ENCODE results near the gene MRPL50.

The MRPL50 gene

DNA sequence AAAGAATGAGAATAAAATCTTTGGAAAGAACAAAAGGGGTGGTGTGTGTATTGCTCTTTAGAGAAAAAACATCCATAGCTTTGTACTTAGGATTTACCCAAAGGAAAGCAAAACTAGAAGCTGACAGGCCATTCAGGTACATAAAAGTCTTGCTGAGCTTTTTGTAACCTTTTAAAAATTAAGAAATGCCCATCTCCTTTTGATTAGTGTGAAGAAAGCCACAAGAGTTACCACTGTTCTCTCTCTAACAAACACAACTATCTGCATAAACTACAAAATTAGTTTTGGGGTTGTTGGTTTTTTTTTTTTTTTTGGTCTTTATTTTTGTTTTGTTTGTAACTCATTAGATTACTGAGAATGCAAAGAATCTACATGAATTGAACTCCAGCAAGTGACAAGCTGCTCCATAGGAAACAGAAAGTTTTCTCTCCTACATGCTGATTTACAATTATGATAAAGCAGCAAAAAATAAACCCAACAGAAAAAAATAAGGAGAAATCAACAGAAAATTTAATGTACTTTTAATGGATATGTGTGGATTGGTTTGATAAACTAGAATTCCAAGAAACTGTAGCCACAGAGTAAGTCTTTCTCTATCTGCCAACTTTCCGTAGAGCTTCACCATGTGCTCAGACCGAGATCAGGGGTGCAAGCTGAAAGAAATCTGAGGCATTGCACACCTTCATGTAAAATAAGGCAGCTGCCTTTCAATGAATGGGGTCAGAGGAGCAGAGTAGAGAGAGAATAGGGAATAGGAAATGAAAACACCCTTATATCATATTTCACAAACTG is 25.9 kb downstream of the MRPL50 start:
- no peak for DNase-seq

DNA sequence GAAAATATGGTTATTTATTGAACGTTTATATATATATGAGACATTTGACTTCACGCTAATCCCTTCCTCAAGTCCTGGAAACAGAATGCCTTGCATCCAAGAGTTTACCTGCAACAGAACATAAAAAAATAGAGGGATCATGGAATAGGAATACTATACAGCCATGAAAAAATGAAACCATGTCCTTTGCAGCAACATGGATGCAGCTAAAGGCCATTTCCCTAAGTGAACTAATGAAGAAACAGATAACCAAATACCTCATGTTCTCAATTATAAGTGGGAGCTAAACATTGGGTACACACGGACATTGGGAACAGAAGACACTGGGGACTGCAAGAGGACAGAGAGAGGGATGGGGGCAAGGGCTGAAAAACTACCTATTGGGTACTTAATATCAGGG is 26.6 kb downstream of the MRPL50 start:
- no peak for DNase-seq

DNA sequence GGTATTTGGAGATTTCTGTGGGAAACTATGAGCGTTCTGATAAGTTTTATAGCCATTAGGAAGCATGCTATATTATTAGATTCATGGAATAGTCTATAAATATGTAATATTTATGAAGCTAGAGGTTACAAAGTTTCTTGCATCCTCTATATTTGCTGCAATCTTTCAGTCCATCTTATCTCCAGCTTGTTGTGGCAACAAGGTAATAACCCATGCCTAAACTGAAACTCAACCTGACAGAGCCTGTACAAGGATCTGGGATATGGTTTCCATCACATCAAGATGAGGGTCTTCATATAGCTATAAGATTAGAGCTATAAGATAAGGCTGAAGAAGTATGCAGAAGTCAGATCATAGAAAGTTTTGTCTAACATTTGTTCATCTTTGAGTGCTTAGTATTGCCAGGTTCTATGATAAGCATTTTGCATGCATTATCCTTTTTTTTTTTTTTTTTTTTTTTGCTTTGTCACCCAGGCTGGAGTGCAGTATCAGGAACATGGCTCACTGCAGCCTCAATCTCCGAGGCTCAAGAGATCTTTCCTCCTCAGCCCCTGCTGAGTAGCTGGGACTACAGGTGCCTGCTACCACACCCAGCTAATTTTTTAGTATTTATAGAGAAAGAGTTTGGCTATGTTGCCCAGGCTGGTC is 28.4 kb downstream of the MRPL50 start:
- no peak for DNase-seq

DNA sequence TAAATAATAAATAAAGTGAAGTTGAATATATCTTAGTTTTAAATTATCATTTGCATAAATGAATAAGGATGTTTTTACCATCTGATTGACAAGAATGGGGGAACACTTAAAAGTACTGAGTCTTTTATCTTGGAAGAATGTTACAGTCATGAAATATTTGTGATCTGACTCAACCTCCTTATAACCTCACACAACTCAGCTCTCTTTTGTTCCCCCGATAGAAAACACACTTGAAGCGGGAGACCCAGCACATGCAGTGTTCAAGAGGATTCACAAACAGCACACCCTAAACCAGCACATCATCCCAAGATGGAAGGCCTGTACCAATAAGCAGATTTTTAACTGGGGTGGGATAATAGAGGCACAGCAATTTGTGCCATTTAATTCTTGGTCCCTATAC is 29.1 kb downstream of the MRPL50 start:
- DNase-seq, result no peak

DNA sequence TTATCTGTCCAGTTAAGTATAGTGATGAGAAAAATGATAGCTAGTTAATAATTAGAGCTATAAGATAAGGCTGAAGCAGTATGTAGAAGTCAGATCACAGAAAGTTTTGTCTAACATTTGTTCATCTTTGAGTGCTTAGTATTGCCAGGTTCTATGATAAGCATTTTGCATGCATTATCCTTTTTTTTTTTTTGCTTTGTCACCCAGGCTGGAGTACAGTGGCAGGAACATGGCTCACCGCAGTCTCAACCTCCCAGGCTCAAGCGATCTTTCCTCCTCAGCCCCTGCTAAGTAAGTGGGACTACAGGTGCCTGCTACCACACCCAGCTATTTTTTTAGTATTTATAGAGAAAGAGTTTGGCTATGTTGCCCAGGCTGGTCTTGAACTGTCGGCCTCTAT is 31.1 kb downstream of the MRPL50 start:
- no peak for DNase-seq

DNA sequence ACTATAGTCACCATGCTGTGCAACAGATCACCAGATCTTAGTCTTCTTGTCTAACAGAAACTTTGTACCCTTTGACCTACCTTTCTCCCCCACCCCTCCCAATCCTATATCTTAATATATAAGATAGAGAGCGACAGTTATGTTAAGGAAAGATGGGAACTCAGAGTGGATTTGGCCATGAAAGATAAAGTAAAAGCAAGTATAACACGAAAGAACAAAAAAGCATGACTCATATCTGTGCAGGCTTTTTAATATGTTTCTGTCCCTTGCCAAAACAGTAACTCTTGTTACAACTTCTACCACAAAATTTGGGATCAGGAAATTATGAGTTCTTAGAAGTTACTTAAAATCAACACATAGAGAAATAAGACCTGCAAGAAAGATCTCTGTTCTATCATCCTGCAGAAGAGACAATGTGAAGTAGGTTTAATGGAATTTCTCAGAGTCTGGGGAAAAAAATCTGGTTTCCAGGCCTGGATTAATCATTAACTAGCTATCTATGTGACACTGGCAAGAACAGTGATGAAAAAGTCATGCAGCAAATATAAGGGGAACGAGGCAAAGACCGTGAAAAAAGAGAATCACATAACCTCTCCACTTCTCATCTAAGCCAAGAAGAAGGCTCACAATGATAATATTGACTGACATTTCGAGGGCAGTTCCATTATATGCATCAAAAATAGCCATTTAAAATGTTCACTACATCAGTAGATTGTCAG is 32.2 kb downstream of the MRPL50 start:
- DNase-seq, result no peak

DNA sequence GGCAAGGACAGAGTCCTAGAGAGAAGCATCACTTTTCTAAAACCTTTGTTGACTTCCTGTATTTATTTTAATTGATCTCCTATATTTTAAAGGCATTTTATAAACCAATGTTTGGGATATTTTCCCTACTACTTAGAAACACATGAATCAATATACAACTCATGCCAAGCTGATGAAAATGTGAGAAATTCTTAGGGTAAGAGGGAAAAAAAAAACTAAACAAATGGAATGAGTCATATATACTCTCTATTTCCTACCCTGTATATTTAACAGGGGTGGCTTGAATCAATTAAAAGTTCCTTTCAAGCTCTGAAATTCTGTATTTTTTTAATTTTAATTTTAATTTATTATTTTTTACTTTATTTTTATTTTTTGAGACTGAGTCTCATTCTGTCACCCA is 33.2 kb downstream of the MRPL50 start:
- no peak for DNase-seq

DNA sequence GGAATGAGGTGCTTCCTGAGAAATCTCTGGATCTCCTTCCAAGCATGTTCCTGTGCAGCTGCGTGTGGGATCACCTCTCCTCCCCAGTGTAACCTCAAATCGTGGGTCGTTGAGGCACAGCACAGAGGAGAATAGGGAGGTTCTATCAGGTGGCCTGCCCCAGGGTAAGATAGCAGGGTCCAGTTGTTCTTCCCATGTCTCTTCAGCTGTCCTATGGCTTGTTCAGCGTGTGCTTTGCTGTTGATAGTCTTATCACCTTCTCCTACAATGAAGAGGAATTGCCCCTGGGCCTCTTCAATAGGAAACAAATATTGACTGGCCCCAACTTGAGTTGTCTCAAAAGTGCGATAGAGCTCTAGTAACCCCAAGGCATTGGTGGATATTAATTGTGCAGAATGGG is 36.0 kb downstream of the MRPL50 start:
- no peak for DNase-seq

DNA sequence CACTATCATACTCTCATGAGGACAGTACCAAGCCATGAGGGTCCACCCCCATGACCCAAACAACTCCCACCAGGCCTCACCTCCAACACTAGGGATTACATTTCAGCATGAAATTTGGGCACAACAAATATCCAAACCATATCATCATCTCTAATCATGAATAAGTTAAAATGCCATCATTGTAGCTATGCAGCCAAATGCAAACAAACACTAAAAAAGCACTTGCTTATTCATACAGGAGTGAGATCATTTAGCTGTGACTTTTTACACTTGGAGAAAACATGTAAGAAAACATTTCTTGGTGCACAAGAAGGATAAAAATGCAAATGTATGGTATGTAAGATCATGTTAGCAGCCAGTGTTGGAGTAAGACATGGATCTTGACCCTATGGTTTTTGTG is 37.8 kb downstream of the MRPL50 start:
- no peak for DNase-seq

DNA sequence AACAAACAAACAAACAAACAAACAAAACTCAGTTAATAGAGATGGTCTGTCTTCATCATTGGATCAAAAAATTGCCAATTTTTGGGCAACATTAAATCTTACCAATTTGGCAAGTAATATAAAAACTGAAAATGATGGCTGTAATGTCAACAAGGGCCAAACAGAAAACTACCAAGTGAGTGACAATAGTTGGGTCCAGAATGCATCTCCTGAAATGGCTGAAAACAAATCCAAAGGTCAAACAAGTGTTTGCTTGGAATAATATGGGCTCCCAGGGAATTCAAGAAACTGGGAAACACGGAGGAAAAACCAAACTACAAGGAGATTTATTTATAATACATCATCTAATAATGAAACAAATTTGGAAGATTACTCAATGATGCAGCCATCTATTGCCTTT is 38.7 kb downstream of the MRPL50 start:
- DNase-seq, result no peak

DNA sequence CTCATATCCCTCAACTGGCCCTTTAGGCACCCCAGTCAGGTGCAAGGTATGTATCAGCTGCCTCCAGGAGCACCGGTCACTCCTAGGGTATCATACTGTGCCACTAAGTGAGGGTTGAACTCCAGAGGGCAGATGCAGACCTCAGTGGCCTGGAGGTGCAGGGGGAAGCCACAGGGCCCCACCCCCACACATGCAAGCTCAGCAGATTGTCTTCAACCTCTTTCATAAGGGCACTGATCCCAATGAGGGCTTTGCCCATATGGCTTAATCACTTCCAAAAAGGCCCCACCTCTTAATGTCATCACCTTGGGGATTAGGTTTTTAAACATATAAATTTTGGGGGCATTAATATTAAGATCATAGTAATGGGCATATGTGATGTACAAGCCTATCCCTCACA is 41.8 kb downstream of the MRPL50 start:
- DNase-seq, result no peak

DNA sequence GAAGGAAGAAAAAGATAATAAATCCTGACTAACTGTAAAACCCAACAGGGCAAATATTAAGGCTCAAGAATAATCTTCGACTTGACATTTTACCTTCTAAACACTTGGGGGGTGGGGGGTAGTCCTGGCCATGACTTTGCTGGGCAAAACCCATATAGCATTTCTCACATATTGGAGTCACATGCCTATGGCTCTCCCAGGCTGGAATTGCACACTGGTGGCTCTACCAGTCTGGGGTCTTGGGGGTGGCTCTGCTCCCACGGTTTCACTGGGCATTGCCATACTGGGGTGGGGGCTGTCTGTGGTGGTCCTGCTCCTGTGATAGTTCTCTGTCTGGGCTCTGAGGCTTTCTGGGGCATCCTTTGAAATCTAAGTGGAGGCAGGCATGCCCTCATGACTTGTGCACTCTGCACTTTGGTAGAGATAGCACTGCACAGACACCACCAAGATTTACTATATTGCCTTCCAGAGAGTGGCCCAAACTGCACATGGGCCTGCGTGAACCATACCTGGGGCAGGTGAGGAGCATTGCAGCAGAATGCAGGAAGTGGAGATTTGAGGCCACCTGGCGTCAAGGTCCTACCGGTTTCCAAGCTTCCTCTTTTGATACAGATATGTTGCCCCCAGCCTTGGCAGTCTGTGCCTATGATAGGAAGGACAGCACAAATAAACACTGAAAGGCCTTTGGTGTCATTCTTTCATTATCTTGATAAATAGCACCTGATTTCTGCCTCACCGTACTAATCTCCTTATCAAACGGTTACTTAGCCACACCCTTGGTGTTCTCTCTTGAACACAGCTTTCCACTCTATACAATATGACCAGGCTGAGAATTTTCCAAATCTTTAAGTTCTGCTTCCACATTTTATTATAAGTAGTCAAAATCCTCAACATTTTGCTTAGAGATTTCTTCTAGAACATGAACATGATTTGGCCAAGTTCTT is 43.4 kb downstream of the MRPL50 start:
- no peak for DNase-seq

DNA sequence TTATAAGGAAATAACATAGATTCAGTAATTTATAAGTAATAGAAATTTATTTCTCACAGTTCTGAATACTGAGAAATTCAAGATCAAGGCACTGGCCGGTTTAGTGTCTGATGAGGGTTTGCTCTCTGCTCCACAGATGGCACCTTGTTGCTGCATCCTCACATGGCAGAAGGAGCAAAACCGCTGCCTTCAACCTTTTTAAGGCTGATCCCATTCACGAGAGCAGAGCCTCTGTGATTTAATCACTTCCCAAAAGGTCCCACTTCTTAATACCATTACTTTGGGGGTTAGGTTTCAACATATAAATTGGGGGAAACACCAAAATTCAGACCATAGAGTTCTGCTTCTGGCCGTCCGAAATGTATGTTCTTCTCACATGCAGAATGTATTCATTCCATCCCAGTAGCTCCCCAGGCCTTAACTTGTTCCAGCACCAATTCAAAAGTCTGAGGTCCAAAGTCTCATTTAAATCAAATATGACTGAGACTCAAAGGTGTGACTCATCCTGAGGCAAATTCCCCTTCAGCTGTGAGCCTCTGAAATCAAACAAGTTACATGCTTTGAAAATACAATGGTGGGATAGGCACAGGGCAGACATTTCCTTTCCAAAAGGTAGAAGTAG is 44.2 kb downstream of the MRPL50 start:
- no peak for DNase-seq

DNA sequence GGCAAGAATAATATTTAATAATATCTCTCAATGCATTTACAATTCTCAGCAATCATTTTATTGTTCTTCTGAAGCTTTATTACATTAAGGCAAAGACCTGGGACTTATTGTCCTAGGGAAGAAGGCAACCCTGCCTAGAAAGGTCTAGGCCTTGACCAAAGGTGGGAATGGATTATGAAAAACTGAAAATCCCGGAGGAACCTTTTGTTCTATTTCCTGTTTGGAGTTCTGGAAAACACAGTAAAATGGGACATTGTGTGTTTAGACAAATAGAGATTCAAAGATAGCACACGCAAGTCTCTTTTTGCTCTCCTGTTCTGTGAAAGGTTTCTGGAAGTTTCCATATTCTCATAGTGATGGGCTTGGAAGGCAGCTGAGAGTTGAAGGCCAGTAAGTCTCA is 44.7 kb downstream of the MRPL50 start:
- DNase-seq, result no peak

DNA sequence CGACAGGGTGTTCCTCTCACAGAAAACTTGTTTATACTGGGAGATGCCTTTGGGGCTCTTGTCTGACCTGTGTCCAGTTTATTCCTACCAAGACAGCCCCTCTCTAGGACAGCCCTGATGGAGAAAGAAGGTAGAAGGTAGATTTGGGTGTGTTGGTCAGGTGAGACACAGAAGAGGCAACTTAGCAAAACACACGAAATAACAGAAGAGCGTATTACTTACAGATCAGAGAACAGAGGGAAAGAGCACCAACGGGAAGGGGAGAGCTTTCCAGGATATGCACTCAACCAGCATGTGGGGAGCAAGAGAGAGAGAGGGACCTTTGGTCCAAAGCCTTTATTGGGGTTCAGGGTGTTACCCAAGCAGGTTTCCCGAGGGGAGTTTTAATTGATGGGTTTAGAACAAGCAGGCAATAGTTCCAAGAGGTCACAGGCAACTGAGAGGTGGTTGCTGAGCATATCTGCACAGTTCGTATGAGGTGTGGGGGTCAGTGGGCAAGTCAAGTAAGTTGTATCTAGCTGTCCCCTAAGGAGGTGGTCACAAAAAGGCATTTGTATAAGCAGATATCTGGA is 45.4 kb downstream of the MRPL50 start:
- DNase-seq, result no peak

DNA sequence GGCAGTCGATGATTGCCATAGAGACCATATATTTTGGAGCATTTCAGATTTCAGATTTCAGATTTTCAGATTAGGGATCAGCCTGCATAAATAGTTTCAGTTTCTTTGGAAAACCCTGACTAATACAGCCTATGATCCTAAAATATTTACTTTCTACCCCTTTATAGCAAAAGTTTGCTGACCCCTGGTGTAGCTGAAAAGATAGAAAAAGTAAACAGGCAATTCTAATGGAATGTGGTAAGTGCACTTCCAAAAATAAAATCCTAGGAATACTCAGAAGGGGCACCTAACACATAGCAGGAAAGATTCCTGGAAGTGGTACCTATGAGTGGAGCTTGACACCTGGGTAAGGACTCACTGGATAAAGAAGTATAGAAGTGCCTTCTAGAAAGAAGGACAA is 48.1 kb downstream of the MRPL50 start:
- DNase-seq, result no peak

DNA sequence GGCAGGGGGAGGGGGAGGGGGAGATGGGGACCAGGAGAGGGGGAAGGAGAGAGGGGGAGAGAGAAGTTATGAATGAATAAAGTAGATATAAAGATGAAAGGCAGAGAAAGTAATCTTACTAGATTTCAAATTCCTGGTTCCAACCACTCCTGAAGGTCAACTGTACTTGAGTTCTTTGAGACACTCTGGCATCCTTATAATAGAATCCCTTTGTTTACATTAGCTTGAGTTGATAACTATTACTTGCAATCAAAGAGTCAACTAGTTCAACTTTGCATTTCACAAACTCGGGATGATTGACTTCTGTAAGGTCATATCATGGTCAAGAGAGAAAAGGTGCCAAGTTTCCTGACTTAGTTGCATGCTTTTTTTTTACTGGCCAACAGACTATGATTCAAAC is 55.8 kb downstream of the MRPL50 start:
- no peak for DNase-seq

DNA sequence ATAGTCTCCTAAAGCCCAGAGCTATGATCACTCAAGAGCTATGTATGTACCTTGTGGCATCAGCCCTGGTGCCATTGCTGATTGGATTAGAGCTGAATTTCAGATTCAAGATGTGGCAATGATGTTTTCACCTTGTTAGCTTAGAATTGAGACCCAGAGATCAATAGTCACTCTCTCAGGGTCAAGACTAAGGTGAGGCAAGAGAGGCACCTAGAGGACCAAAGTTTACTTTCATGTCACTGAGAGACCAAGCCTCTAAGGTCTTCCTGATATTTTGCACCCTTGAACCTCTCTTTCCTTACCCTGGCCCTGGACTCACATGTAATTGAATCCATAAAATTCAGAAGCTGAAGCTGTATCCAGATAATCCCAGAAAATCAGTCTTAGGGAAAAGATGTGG is 56.5 kb downstream of the MRPL50 start:
- no peak for DNase-seq

Measured in retina (tissue), 1 donor.